RWPE1 (cell line): ENCODE data around the gene ZNF699.

Experiments used
- CTCF ChIA-PET: fragments of 350-600 bp; sonication (Branson Sonifier 250); formaldehyde crosslinking; extraction: SDS; loops from one replicate; lab custom pipeline; 2021; lab: Yijun Ruan, JAX
- POLR2A ChIA-PET: fragments of 400-600 bp; formaldehyde crosslinking; extraction: SDS; loops from one replicate; lab custom pipeline; 2020; ENCODE audit warnings: antibody characterized with exemption; ENCODE audit not compliant: low non-redundant PET; lab: Yijun Ruan, JAX
- DNase-seq: peaks from one replicate; pipeline ENCODE4 v3.0.0; 2012; ENCODE audit warnings: low spot score
- H3K27ac ChIP-seq: fragments of 450-650 bp; 2 replicates; pipeline ENCODE4 v1.5.1; 2017
- CTCF ChIP-seq: fragments of 450-650 bp; conservative IDR thresholded peaks from 2 replicates; pipeline ENCODE4 v1.5.1; 2017; ENCODE audit warnings: low read depth, mild to moderate bottlenecking

ZNF699 gene

GRCh38 chr19:9321338-9321737, 11.7 kb upstream of the ZNF699 start:
- TF ChIP-seq CTCF = no peak
- CTCF ChIA-PET = no interaction called here
- POLR2A ChIA-PET = no interaction called here
- no peak for DNase-seq
- no peak overlapping the region for H3K27ac ChIP-seq

- TF ChIP-seq CTCF = no peak
- POLR2A ChIA-PET = no interaction called here
- CTCF ChIA-PET = no interaction called here
- H3K27ac ChIP-seq = no peak overlapping the region
- no peak for DNase-seq
These were observed 4.1 kb upstream of the ZNF699 start for GRCh38 chr19:9313756-9314155.

GRCh38 chr19:9309974-9310446, 372 bp upstream of the ZNF699 start:
- CTCF ChIA-PET = no interaction called here

GRCh38 chr19:9308091-9308770, 1.4 kb downstream of the ZNF699 start:
- no peak for TF ChIP-seq CTCF
- ChIA-PET POLR2A (interaction anchor here (0.6 kb wide), 1 partner anchor 993 kb away, joined by 7 read pairs; no protein-coding TSS in a partner anchor), CTCF (interaction anchor here (0.5 to 0.7 kb wide), 2 partner anchors 49 to 497 kb away, joined by 3 to 6 read pairs; no protein-coding TSS in a partner anchor)
- H3K27ac ChIP-seq = no peak overlapping the region
- no peak for DNase-seq

More at GRCh38 chr19:9309974-9310446, 372 bp upstream of the ZNF699 start:
- peak; percentile 90 for DNase-seq
- H3K27ac ChIP-seq = peak overlapping the region; percentile 96
- POLR2A ChIA-PET = no interaction called here
- no peak for TF ChIP-seq CTCF

- no peak overlapping the region for H3K27ac ChIP-seq
- ChIA-PET CTCF (no interaction called here), POLR2A (no interaction called here)
- TF ChIP-seq CTCF = no peak
- peak; percentile 3 for DNase-seq
These were observed 3.2 kb downstream of the ZNF699 start for GRCh38 chr19:9306443-9306842.

- ChIA-PET POLR2A (no interaction called here), CTCF (no interaction called here)
- no peak for TF ChIP-seq CTCF
- no peak for DNase-seq
- no peak overlapping the region for H3K27ac ChIP-seq
These were observed 13.3 kb downstream of the ZNF699 start for GRCh38 chr19:9296336-9296735.
